NCI-H128 (cell line): ENCODE results near the gene RNFT1.
"Not testable (repeated sequence)": the region's sequence is repeated elsewhere in the genome, so short reads cannot be mapped to it uniquely, and the experiment has no call there.

Experiments
- DNase-seq: peaks from one replicate; lab custom pipeline; 2025; ENCODE audit not compliant: unreplicated experiment; lab: John Stamatoyannopoulos, UW

Gene RNFT1

GRCh38 chr17:59964482-59965328 is at the start of gene RNFT1:
TSS of gene RNFT1 (minus strand) at chr17:59964740. CDS start at chr17:59964663, 77 bp downstream.
- DNase-seq: peak; percentile 65

GRCh38 chr17:60009326-60009725 is 44.8 kb upstream of the RNFT1 start:
- not testable (repeated sequence) for DNase-seq

- DNase-seq: not testable (repeated sequence)
Measured at GRCh38 chr17:60008377-60008776, 43.8 kb upstream of the RNFT1 start.

GRCh38 chr17:60006160-60006559 is 41.6 kb upstream of the RNFT1 start:
- no peak for DNase-seq

GRCh38 chr17:60004561-60004960 is 40.0 kb upstream of the RNFT1 start:
- DNase-seq: not testable (repeated sequence)

GRCh38 chr17:60002405-60002804 is 37.9 kb upstream of the RNFT1 start:
- not testable (repeated sequence) for DNase-seq

- DNase-seq: not testable (repeated sequence)
Measured at GRCh38 chr17:59996608-59997007, 32.1 kb upstream of the RNFT1 start.

GRCh38 chr17:59975166-59975565 is 10.6 kb upstream of the RNFT1 start:
- not testable (repeated sequence) for DNase-seq

GRCh38 chr17:59973483-59973882 is 8.9 kb upstream of the RNFT1 start:
- DNase-seq: not testable (repeated sequence)

- no peak for DNase-seq
Measured at GRCh38 chr17:59972778-59973177, 8.2 kb upstream of the RNFT1 start.

- DNase-seq: not testable (repeated sequence)
Measured at GRCh38 chr17:59971771-59972170, 7.2 kb upstream of the RNFT1 start.

- peak; percentile 3 for DNase-seq
Measured at GRCh38 chr17:59963738-59964481, 630 bp downstream of the RNFT1 start.

- DNase-seq: no peak
Measured at GRCh38 chr17:59962739-59963318, 1.7 kb downstream of the RNFT1 start.

GRCh38 chr17:59959574-59959973 is 5.0 kb downstream of the RNFT1 start:
- DNase-seq: not testable (repeated sequence)

- no peak for DNase-seq
Measured at GRCh38 chr17:59954856-59955255, 9.7 kb downstream of the RNFT1 start.

GRCh38 chr17:59950049-59950448 is 14.5 kb downstream of the RNFT1 start:
- DNase-seq: no peak

GRCh38 chr17:59947310-59947709 is 17.2 kb downstream of the RNFT1 start:
- not testable (repeated sequence) for DNase-seq

- DNase-seq: not testable (repeated sequence)
Measured at GRCh38 chr17:59946433-59946832, 18.1 kb downstream of the RNFT1 start.

- DNase-seq: no peak
Measured at GRCh38 chr17:59941131-59941530, 23.4 kb downstream of the RNFT1 start.

- not testable (repeated sequence) for DNase-seq
Measured at GRCh38 chr17:59940697-59941096, 23.8 kb downstream of the RNFT1 start.

GRCh38 chr17:59933317-59933716 is 31.2 kb downstream of the RNFT1 start:
- not testable (repeated sequence) for DNase-seq
